HepG2 (cell line): ENCODE data around the gene TK1. TPM values are rescaled to one million over a fixed set of nuclear protein-coding genes. Genes with fewer than 3 reads are reported as not detected.

ENCODE experiments used
- CBFB ChIP-seq: sonication (generic); formaldehyde crosslinking; IDR thresholded peaks from 2 replicates; pipeline ENCODE4 v1.4.0; 2020; ENCODE audit warnings: missing genetic modification reagents
- DPF2 ChIP-seq: sonication (generic); formaldehyde crosslinking; IDR thresholded peaks from 2 replicates; pipeline ENCODE4 v1.4.0; 2020; ENCODE audit warnings: mild to moderate bottlenecking, low read depth, missing genetic modification reagents, borderline replicate concordance
- MTF2 ChIP-seq: sonication (generic); formaldehyde crosslinking; IDR thresholded peaks from 2 replicates; pipeline ENCODE4 v1.5.0; 2020; ENCODE audit warnings: missing genetic modification reagents, borderline replicate concordance
- MXI1 ChIP-seq: IDR thresholded peaks from 3 replicates; pipeline ENCODE4 v1.6.1; 2012; ENCODE audit warnings: low read depth, low read length, inconsistent platforms, borderline replicate concordance
- PHF5A ChIP-seq: IDR thresholded peaks from one replicate; pipeline ENCODE4 v1.6.1; 2018; ENCODE audit warnings: low read depth, missing genetic modification reagents; ENCODE audit not compliant: unreplicated experiment
- POLR2AphosphoS5 ChIP-seq: IDR thresholded peaks from 2 replicates; pipeline ENCODE4 v1.6.1; 2012; ENCODE audit warnings: low read depth, low read length
- RBAK ChIP-seq: sonication (generic); formaldehyde crosslinking; IDR thresholded peaks from 2 replicates; pipeline ENCODE4 v1.5.1; 2020; ENCODE audit warnings: mild to moderate bottlenecking, missing genetic modification reagents
- RBM22 ChIP-seq: fragments of 200-400 bp; formaldehyde crosslinking; optimal IDR thresholded peaks from 2 replicates; pipeline ENCODE3; 2017; ENCODE audit warnings: mild to moderate bottlenecking, low read length, moderate library complexity
- SAFB2 ChIP-seq: sonication (generic); formaldehyde crosslinking; IDR thresholded peaks from 2 replicates; pipeline ENCODE4 v1.5.1; 2020; ENCODE audit warnings: missing genetic modification reagents, low read depth, mild to moderate bottlenecking, borderline replicate concordance
- ZNF367 ChIP-seq: sonication (generic); formaldehyde crosslinking; IDR thresholded peaks from 2 replicates; pipeline ENCODE4 v1.4.0; 2020; ENCODE audit warnings: missing genetic modification reagents, borderline replicate concordance
- ZNF615 ChIP-seq: sonication (generic); formaldehyde crosslinking; IDR thresholded peaks from 2 replicates; pipeline ENCODE4 v1.5.0; 2020; ENCODE audit warnings: mild to moderate bottlenecking, missing genetic modification reagents, borderline replicate concordance
- polyA plus RNA-seq, 8 experiments: library from polyadenylated mRNA; depleted of rRNA in 3 of 8; stranded (reverse) in 7 of 8; unstranded in 1 of 8; fragments of >200 nt; fragmentation: Illumina TruSeq in 4 of 8; extraction: Trizol in 4 of 8; gene quantifications; 2 replicates each; pipeline versions ENCODE4 v1.2.1 to v1.2.3, GENCODE V29; 2011 to 2016; ENCODE audit warnings: low read depth in 4 of 8, missing spikeins in 1 of 8, mixed read lengths in 1 of 8; ENCODE audit not compliant: insufficient read depth in 1 of 8
- total RNA-seq, 5 experiments: library from RNA; depleted of rRNA; stranded (reverse); fragments of >200 nt; fragmentation: Illumina TruSeq; extraction: Trizol; gene quantifications; 2 replicates each; pipeline ENCODE4 v1.2.3, GENCODE V29; 2016; ENCODE audit warnings: low read depth in 1 of 5
- TF ChIP-seq, protein P1 (sequence below): sonication (generic); IDR thresholded peaks from 2 replicates; pipeline ENCODE4 v1.6.1; 2016; ENCODE audit warnings: low read depth, borderline replicate concordance
- TF ChIP-seq, protein P2 (sequence below): sonication (generic); formaldehyde crosslinking; IDR thresholded peaks from 2 replicates; pipeline ENCODE4 v1.8.0; 2022; ENCODE audit warnings: mild to moderate bottlenecking, missing genetic modification reagents
- TF ChIP-seq, protein P3 (sequence below): sonication (generic); formaldehyde crosslinking; IDR thresholded peaks from 2 replicates; pipeline ENCODE4 v1.8.0; 2022; ENCODE audit warnings: missing genetic modification reagents, low read depth, mild to moderate bottlenecking, borderline replicate concordance
- TF ChIP-seq, protein P4 (sequence below): sonication (generic); formaldehyde crosslinking; IDR thresholded peaks from 2 replicates; pipeline ENCODE4 v1.5.1; 2020; ENCODE audit warnings: mild to moderate bottlenecking, missing genetic modification reagents
- TF ChIP-seq, protein P5 (sequence below): sonication (generic); formaldehyde crosslinking; IDR thresholded peaks from 2 replicates; pipeline ENCODE4 v1.4.0; 2020; ENCODE audit warnings: missing genetic modification reagents

TK1 gene
- total and polyA plus RNA-seq, 2 of the 13 experiments (the other 11 are each of a cell fraction or from before 2014, with no cell fraction given) = 45.0 to 96.0 TPM

DNA sequence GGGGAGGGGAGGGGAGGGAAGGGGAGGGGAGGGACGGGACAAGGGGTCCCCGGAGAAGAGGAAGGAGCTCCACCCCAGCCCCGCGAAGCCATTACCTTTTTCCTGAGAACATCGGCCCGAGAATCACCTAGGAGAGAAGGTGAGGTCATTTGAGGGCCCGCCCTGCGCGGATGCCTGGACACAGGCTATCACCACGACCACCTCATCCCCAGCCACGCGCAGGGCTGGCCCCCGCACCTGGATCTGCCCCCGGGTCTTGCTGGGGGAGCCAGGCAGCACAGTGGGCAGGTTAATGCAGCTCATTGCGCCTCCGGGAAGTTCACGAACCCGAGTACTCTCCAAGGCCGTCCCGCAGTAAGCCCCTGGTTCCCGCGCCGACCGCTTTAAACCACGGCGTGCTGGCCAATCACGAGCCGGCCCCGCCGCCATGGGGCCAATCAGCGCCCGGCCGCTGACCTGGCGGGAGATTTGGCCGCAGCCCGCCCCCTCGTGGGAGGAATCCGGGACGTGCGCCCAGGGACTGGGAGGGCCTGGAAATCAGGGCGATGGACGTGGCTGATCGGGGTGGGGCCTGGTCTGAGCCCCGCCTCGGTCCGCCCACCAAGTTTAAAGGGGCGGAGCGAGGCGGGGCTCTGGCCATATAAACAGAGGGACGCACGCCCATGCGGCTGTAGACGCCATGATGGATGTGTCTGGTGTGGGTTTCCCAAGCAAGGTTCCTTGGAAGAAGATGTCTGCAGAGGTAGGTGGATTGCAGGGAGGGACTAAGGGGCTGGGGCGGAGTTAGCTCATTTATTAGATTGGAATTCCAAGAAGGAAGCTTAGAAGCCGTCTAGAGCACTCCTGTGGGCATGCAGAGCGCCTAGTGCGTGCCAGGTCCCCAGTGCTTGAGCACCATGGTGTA lies at the start of gene TK1, which contains the start of gene AFMID (continued):
- TF ChIP-seq, protein P1, sequence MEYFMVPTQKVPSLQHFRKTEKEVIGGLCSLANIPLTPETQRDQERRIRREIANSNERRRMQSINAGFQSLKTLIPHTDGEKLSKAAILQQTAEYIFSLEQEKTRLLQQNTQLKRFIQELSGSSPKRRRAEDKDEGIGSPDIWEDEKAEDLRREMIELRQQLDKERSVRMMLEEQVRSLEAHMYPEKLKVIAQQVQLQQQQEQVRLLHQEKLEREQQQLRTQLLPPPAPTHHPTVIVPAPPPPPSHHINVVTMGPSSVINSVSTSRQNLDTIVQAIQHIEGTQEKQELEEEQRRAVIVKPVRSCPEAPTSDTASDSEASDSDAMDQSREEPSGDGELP = peak; percentile 10; the same call in 1 of the 2 replicates
- TF ChIP-seq, protein P2, sequence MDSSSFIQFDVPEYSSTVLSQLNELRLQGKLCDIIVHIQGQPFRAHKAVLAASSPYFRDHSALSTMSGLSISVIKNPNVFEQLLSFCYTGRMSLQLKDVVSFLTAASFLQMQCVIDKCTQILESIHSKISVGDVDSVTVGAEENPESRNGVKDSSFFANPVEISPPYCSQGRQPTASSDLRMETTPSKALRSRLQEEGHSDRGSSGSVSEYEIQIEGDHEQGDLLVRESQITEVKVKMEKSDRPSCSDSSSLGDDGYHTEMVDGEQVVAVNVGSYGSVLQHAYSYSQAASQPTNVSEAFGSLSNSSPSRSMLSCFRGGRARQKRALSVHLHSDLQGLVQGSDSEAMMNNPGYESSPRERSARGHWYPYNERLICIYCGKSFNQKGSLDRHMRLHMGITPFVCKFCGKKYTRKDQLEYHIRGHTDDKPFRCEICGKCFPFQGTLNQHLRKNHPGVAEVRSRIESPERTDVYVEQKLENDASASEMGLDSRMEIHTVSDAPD (CRISPR knock-in tag) = peak; percentile 95
- TF ChIP-seq POLR2AphosphoS5 = peak; percentile 100
- TF ChIP-seq MTF2 = no peak; the same call in 1 of the 2 replicates
- no peak for TF ChIP-seq DPF2
- TF ChIP-seq SAFB2 (CRISPR knock-in tag) = no peak
- TF ChIP-seq, protein P3, sequence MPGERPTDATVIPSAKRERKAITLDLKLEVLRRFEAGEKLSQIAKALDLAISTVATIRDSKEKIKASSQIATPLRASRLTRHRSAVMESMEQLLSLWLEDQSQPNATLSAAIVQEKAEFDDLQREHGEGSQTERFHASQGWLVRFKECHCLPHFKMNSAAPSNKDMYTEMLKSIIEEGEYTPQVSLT (CRISPR knock-in tag) = peak; percentile 95; the same call in 1 of the 2 replicates
- TF ChIP-seq, protein P4, sequence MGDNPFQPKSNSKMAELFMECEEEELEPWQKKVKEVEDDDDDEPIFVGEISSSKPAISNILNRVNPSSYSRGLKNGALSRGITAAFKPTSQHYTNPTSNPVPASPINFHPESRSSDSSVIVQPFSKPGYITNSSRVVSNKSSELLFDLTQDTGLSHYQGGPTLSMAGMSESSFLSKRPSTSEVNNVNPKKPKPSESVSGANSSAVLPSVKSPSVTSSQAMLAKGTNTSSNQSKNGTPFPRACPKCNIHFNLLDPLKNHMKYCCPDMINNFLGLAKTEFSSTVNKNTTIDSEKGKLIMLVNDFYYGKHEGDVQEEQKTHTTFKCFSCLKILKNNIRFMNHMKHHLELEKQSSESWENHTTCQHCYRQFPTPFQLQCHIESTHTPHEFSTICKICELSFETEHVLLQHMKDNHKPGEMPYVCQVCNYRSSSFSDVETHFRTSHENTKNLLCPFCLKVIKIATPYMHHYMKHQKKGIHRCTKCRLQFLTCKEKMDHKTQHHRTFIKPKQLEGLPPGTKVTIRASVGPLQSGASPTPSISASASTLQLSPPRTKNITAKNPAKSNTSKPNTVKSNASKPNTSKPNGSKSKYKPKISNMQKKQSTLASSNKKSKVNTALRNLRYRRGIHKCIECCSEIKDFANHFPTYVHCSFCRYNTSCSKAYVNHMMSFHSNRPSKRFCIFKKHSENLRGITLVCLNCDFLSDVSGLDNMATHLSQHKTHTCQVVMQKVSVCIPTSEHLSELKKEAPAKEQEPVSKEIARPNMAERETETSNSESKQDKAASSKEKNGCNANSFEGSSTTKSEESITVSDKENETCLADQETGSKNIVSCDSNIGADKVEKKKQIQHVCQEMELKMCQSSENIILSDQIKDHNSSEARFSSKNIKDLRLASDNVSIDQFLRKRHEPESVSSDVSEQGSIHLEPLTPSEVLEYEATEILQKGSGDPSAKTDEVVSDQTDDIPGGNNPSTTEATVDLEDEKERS = peak; percentile 57; the same call in 1 of the 2 replicates
- peak; percentile 70 for TF ChIP-seq PHF5A
- TF ChIP-seq ZNF367 (CRISPR knock-in tag) = peak; percentile 59; the same call in 1 of the 2 replicates
- peak; percentile 93 for TF ChIP-seq CBFB (CRISPR knock-in tag)
- no peak for TF ChIP-seq RBM22
- TF ChIP-seq ZNF615 (CRISPR knock-in tag) = peak; percentile 96
- peak; percentile 99 for TF ChIP-seq MXI1
- TF ChIP-seq, protein P5, sequence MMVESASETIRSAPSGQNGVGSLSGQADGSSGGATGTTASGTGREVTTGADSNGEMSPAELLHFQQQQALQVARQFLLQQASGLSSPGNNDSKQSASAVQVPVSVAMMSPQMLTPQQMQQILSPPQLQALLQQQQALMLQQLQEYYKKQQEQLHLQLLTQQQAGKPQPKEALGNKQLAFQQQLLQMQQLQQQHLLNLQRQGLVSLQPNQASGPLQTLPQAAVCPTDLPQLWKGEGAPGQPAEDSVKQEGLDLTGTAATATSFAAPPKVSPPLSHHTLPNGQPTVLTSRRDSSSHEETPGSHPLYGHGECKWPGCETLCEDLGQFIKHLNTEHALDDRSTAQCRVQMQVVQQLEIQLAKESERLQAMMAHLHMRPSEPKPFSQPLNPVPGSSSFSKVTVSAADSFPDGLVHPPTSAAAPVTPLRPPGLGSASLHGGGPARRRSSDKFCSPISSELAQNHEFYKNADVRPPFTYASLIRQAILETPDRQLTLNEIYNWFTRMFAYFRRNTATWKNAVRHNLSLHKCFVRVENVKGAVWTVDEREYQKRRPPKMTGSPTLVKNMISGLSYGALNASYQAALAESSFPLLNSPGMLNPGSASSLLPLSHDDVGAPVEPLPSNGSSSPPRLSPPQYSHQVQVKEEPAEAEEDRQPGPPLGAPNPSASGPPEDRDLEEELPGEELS (CRISPR knock-in tag) = peak; percentile 61; the same call in 1 of the 2 replicates
- no peak for TF ChIP-seq RBAK (CRISPR knock-in tag)
